ENCODE measurements around the gene LYSMD4.

Gene LYSMD4

GRCh38 chr15:99703603-99704443, 29.4 kb downstream of the LYSMD4 start:
- peak; percentile 12 for DNase-seq

DNA sequence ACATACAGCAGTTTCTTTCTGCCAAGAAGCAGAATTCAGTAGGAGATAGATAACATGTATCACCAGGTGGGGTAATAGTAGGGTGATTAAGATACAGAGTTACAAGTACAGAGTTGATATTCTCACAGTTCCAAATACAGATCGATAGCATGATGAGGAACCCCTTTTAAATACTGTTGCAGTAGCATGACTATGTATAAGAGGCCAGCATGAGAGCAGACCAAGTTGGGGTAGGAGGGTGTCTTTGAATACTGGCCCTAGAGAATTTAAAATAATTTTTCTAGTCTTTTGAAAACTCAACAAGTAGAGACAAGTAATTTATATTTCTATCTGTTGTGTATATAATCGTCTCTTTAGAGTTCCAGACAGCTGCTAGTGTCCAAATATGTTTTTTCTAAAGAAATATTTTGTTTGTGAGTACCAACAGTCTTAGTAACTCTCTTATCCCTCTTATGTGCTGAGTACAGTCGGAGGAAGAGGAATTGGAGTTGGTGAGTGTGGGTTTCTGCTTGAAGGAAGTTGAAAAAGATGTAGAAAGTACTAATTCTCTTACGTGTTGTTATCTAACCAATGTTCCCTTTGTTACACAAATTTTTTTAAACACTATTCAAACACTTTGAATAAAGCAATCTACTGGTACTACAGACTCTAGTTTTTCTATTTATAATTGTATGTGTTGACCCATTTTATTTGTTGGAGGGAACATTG, 30.2 kb downstream of the LYSMD4 start:
- DNase-seq = no peak

DNA sequence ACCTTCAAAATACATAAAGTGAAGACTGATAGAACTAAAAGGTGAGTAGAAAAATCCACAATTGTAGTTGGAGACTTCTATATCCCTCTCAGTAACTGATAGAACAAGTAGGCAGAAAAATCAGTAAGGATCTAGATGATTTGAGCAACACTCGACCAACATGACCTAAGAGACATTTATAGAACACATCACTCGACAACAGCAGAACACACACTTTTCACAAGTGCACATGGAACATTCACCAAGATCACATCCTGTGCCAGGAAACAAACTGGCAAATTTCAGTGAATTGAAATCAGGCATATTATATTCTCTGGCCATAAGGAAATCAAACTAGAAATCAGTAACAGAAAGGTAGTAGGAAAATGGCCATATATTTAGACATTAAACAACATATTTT, 37.1 kb downstream of the LYSMD4 start:
- DNase-seq = no peak

GRCh38 chr15:99692825-99693224, 40.4 kb downstream of the LYSMD4 start:
- DNase-seq = no peak

GRCh38 chr15:99686290-99686689, 46.9 kb downstream of the LYSMD4 start:
- no peak for DNase-seq

GRCh38 chr15:99683000-99683670, 50.1 kb downstream of the LYSMD4 start:
- DNase-seq = no peak

DNA sequence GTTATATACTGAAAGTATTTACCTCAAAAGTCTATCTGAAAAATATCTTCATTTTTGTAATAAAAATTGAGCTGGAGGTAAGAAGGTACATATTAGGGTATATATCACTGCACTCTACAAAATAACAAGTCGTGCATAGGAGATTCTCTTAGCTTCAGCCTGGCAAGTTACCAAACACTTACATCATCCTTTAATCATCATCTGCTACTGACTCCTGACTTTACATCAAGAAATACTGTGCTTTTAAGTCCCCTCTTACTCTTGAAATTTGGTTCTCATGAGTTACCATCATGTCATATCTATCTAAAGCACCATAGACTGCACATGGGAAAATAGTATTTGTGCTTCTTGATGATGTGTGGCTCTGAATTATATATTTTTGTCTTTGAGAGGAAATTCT, 50.8 kb downstream of the LYSMD4 start:
- no peak for DNase-seq

GRCh38 chr15:99681990-99682389, 51.2 kb downstream of the LYSMD4 start:
- no peak for DNase-seq

DNA sequence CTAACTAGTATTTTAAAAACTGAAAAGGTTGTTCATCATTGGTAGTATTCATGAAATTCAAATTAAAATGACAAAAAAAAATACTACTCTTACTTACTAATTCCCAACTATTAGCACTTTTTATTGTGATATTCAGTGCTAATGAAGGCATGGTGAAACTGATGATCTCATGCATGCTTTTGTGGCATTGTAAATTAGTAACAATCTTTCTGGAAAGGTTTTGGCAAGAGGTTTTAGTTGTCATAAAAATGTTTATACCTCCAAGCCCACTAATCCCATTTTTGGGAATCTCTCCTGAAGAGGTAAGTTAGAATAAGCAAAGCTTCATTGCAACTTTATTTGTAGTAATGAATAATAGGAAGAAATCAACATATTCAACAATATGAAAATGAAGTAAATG, 53.0 kb downstream of the LYSMD4 start:
- no peak for DNase-seq

GRCh38 chr15:99677540-99678134, 55.6 kb downstream of the LYSMD4 start:
- no peak for DNase-seq

All from NCI-H2227 treated with DMSO at 0.1 percent for 48 hours (cell line).